GM23338 (cell line): Measurements from ENCODE around the gene DDR2. TPM values are rescaled to one million over a fixed set of nuclear protein-coding genes. Genes with fewer than 3 reads are reported as not detected.

Experiments
- ATAC-seq: fragments of 200-7000 bp; cut with Tn5 transposase; 3 replicates; pipeline ENCODE4 v1.9.1; 2020
- DNase-seq: peaks from one replicate; pipeline ENCODE4 v3.0.0-alpha.2; 2015; ENCODE audit warnings: low spot score
- H2AFZ ChIP-seq: fragments of 200-600 bp; sonication (generic); 2 replicates; pipeline ENCODE4 v1.8.0; 2016; ENCODE audit warnings: antibody characterized with exemption, mild to moderate bottlenecking, moderate library complexity
- H3F3A ChIP-seq: fragments of 200-600 bp; sonication (generic); replicated peaks from 2 replicates; pipeline ENCODE4 v1.8.0; 2017; ENCODE audit warnings: antibody characterized with exemption, mixed run types, low read depth
- H3K27ac ChIP-seq: fragments of 200-600 bp; sonication (generic); 2 replicates; pipeline ENCODE4 v1.6.1; 2016; ENCODE audit warnings: low read depth
- H3K27me3 ChIP-seq: fragments of 200-600 bp; sonication (generic); 2 replicates; pipeline ENCODE4 v1.8.0; 2016; ENCODE audit warnings: mild to moderate bottlenecking, mixed run types, moderate library complexity; ENCODE audit not compliant: insufficient read depth
- H3K36me3 ChIP-seq: fragments of 200-600 bp; sonication (generic); 2 replicates; pipeline ENCODE4 v1.8.0; 2016; ENCODE audit warnings: mild to moderate bottlenecking; ENCODE audit not compliant: insufficient read depth
- H3K4me1 ChIP-seq: fragments of 200-600 bp; sonication (generic); 2 replicates; pipeline ENCODE4 v1.8.0; 2016; ENCODE audit warnings: mild to moderate bottlenecking, moderate library complexity; ENCODE audit not compliant: insufficient read depth
- H3K4me2 ChIP-seq: fragments of 200-600 bp; sonication (generic); 2 replicates; pipeline ENCODE4 v1.7.1; 2017; ENCODE audit warnings: mixed run types
- H3K4me3 ChIP-seq: fragments of 200-600 bp; sonication (generic); 2 replicates; pipeline ENCODE4 v1.6.1; 2016; ENCODE audit warnings: mixed run types
- H3K79me2 ChIP-seq: fragments of 200-600 bp; sonication (generic); replicated peaks from 2 replicates; pipeline ENCODE4 v1.8.0; 2017; ENCODE audit warnings: mild to moderate bottlenecking; ENCODE audit not compliant: insufficient read depth
- H3K9me2 ChIP-seq: fragments of 200-600 bp; sonication (generic); 2 replicates; pipeline ENCODE4 v1.8.0; 2017; ENCODE audit not compliant: insufficient read depth
- H4K20me1 ChIP-seq: fragments of 200-600 bp; sonication (generic); replicated peaks from 2 replicates; pipeline ENCODE4 v1.8.0; 2017; ENCODE audit warnings: mild to moderate bottlenecking; ENCODE audit not compliant: insufficient read depth
- H3K27ac Mint-ChIP-seq: 2 replicates; pipeline ENCODE4 v1.8.0; 2020; ENCODE audit warnings: inconsistent platforms, mild to moderate bottlenecking, moderate library complexity, mixed read lengths
- H3K27me3 Mint-ChIP-seq: 3 replicates; pipeline ENCODE4 v1.8.0; 2022; ENCODE audit warnings: low read depth, mild to moderate bottlenecking, moderate library complexity, mixed read lengths, inconsistent platforms; ENCODE audit not compliant: insufficient read depth, poor library complexity
- H3K36me3 Mint-ChIP-seq: 3 replicates; pipeline ENCODE4 v1.8.0; 2021; ENCODE audit warnings: low read depth, mild to moderate bottlenecking, inconsistent platforms, moderate library complexity, mixed read lengths
- H3K4me1 Mint-ChIP-seq: 3 replicates; pipeline ENCODE4 v1.8.0; 2020; ENCODE audit warnings: mild to moderate bottlenecking, inconsistent platforms, mixed read lengths
- H3K4me3 Mint-ChIP-seq: 3 replicates; pipeline ENCODE4 v1.8.0; 2021; ENCODE audit warnings: moderate library complexity, mild to moderate bottlenecking, inconsistent platforms, mixed read lengths
- H3K9me3 Mint-ChIP-seq: 3 replicates; pipeline ENCODE4 v1.8.0; 2020; ENCODE audit warnings: moderate library complexity, mild to moderate bottlenecking, inconsistent platforms, mixed read lengths
- CREB1 ChIP-seq: fragments of 250-450 bp; sonication (Bioruptor Pico); IDR thresholded peaks from 2 replicates; pipeline ENCODE4 v1.5.0; 2020; ENCODE audit warnings: low read depth, mild to moderate bottlenecking, moderate library complexity
- ETS1 ChIP-seq: IDR thresholded peaks from 2 replicates; pipeline ENCODE4 v1.6.1; 2016; ENCODE audit warnings: antibody characterized with exemption
- EZH2 ChIP-seq: fragments of 200-600 bp; sonication (generic); IDR thresholded peaks from one replicate; pipeline ENCODE4 v1.8.0; 2017; ENCODE audit warnings: antibody characterized with exemption, mild to moderate bottlenecking, low read depth; ENCODE audit not compliant: unreplicated experiment
- EZH2phosphoT487 ChIP-seq: fragments of 200-600 bp; sonication (generic); IDR thresholded peaks from one replicate; pipeline ENCODE4 v1.8.1; 2018; ENCODE audit warnings: antibody characterized with exemption; ENCODE audit not compliant: unreplicated experiment
- JUNB ChIP-seq: IDR thresholded peaks from one replicate; pipeline ENCODE4 v1.6.1; 2016; ENCODE audit warnings: antibody characterized with exemption; ENCODE audit not compliant: unreplicated experiment
- NANOG ChIP-seq: IDR thresholded peaks from 2 replicates; pipeline ENCODE4 v1.6.1; 2016; ENCODE audit warnings: antibody characterized with exemption, borderline replicate concordance
- POLR2AphosphoS5 ChIP-seq: IDR thresholded peaks from 2 replicates; pipeline ENCODE4 v1.6.1; 2016; ENCODE audit warnings: antibody characterized with exemption, low read depth
- STAT1 ChIP-seq: IDR thresholded peaks from one replicate; pipeline ENCODE4 v1.6.1; 2016; ENCODE audit warnings: antibody characterized with exemption; ENCODE audit not compliant: unreplicated experiment
- ZNF114 ChIP-seq: fragments of 250-450 bp; sonication (Bioruptor Pico); IDR thresholded peaks from 2 replicates; pipeline ENCODE4 v1.5.0; 2020; ENCODE audit warnings: mild to moderate bottlenecking, moderate library complexity
- ZNF331 ChIP-seq: fragments of 250-450 bp; sonication (Bioruptor Pico); IDR thresholded peaks from 2 replicates; pipeline ENCODE4 v1.5.0; 2020; ENCODE audit warnings: low read depth, mild to moderate bottlenecking, moderate library complexity
- ZNF462 ChIP-seq: fragments of 250-450 bp; sonication (Bioruptor Pico); IDR thresholded peaks from 2 replicates; pipeline ENCODE4 v1.5.0; 2020; ENCODE audit warnings: mild to moderate bottlenecking, moderate library complexity
- polyA plus RNA-seq: library from polyadenylated mRNA; unstranded; fragments of >200 nt; fragmentation: Nextera tagmentation; extraction: Ambion mirVana; gene quantifications from 2 replicates; pipeline ENCODE4 v1.2.1, GENCODE V29; 2016
- total RNA-seq: library from RNA; depleted of rRNA; stranded (reverse); fragments of >200 nt; shearing (Covaris generic); gene quantifications from 2 replicates; pipeline ENCODE4 v1.2.3, GENCODE V29; 2014
- TF ChIP-seq, protein P1 (sequence below): IDR thresholded peaks from one replicate; pipeline ENCODE4 v1.6.1; 2018; ENCODE audit warnings: antibody characterized with exemption; ENCODE audit not compliant: unreplicated experiment
- TF ChIP-seq, protein P2 (sequence below), 2 experiments: fragments of 200-600 bp in 1 of 2; sonication (generic) in 1 of 2; conservative IDR thresholded peaks; 2 replicates each; pipeline versions ENCODE4 v1.5.1 to v1.6.1; 2016 to 2017; ENCODE audit warnings: antibody characterized with exemption in 2 of 2, low read depth in 2 of 2, mild to moderate bottlenecking in 2 of 2, moderate library complexity in 1 of 2

Gene DDR2
- total and polyA plus RNA-seq, 2 experiments from 2014 or later = 0.66 to 1.8 TPM

GRCh38 chr1:162774007-162774406 is 141.7 kb downstream of the DDR2 start:
- no peak overlapping the region for H3K4me3 ChIP-seq
- no peaks in the 10 kb centered on the region for H3F3A ChIP-seq
- Mint-ChIP-seq H3K27me3 (no peaks in the 10 kb centered on the region), H3K9me3 (no peaks in the 10 kb centered on the region), H3K36me3 (no peaks in the 10 kb centered on the region), H3K4me1 (peaks cover 9% of the 10 kb centered on the region), H3K4me3 (no peak overlapping the region), H3K27ac (no peak overlapping the region)
- no peak for DNase-seq
- H4K20me1 ChIP-seq = no peaks in the 10 kb centered on the region
- no peaks in the 10 kb centered on the region for H3K27me3 ChIP-seq
- no peak overlapping the region for H3K4me2 ChIP-seq
- no peak overlapping the region for H2AFZ ChIP-seq
- H3K4me1 ChIP-seq = no peaks in the 10 kb centered on the region
- no peak for TF ChIP-seq NANOG
- TF ChIP-seq, protein P1, sequence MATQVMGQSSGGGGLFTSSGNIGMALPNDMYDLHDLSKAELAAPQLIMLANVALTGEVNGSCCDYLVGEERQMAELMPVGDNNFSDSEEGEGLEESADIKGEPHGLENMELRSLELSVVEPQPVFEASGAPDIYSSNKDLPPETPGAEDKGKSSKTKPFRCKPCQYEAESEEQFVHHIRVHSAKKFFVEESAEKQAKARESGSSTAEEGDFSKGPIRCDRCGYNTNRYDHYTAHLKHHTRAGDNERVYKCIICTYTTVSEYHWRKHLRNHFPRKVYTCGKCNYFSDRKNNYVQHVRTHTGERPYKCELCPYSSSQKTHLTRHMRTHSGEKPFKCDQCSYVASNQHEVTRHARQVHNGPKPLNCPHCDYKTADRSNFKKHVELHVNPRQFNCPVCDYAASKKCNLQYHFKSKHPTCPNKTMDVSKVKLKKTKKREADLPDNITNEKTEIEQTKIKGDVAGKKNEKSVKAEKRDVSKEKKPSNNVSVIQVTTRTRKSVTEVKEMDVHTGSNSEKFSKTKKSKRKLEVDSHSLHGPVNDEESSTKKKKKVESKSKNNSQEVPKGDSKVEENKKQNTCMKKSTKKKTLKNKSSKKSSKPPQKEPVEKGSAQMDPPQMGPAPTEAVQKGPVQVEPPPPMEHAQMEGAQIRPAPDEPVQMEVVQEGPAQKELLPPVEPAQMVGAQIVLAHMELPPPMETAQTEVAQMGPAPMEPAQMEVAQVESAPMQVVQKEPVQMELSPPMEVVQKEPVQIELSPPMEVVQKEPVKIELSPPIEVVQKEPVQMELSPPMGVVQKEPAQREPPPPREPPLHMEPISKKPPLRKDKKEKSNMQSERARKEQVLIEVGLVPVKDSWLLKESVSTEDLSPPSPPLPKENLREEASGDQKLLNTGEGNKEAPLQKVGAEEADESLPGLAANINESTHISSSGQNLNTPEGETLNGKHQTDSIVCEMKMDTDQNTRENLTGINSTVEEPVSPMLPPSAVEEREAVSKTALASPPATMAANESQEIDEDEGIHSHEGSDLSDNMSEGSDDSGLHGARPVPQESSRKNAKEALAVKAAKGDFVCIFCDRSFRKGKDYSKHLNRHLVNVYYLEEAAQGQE = no peak
- no peak for TF ChIP-seq ZNF462 (CRISPR knock-in tag)
- no peak for TF ChIP-seq POLR2AphosphoS5
- no peak for TF ChIP-seq EZH2phosphoT487
- TF ChIP-seq, protein P2, sequence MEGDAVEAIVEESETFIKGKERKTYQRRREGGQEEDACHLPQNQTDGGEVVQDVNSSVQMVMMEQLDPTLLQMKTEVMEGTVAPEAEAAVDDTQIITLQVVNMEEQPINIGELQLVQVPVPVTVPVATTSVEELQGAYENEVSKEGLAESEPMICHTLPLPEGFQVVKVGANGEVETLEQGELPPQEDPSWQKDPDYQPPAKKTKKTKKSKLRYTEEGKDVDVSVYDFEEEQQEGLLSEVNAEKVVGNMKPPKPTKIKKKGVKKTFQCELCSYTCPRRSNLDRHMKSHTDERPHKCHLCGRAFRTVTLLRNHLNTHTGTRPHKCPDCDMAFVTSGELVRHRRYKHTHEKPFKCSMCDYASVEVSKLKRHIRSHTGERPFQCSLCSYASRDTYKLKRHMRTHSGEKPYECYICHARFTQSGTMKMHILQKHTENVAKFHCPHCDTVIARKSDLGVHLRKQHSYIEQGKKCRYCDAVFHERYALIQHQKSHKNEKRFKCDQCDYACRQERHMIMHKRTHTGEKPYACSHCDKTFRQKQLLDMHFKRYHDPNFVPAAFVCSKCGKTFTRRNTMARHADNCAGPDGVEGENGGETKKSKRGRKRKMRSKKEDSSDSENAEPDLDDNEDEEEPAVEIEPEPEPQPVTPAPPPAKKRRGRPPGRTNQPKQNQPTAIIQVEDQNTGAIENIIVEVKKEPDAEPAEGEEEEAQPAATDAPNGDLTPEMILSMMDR (conservative IDR thresholded peaks at IDR 0.05; ENCODE audit: low read depth in 2 of 2) = no peak
- no peak for TF ChIP-seq ZNF331 (CRISPR knock-in tag)
- TF ChIP-seq ZNF114 (CRISPR knock-in tag) = no peak
- TF ChIP-seq JUNB = no peak
- TF ChIP-seq STAT1 = no peak
- no peak for TF ChIP-seq EZH2
- TF ChIP-seq CREB1 = no peak
- TF ChIP-seq ETS1 = no peak
- no peak overlapping the region for H3K27ac ChIP-seq
- H3K9me2 ChIP-seq = no peaks in the 10 kb centered on the region
- ATAC-seq = no peak; the same call in 2 of the 3 replicates
- no peaks in the 10 kb centered on the region for H3K36me3 ChIP-seq
- H3K79me2 ChIP-seq = no peaks in the 10 kb centered on the region
